Measurements from ENCODE around the gene ERMN.

- TF ChIP-seq CTCF (IDR thresholded peaks at IDR 0.05) (no peak), EP300 (IDR thresholded peaks at IDR 0.05) (no peak), POLR2A (IDR thresholded peaks at IDR 0.05) (no peak)
Measured at GRCh38 chr2:157334797-157335196, 9.2 kb upstream of the ERMN start.
